ENCODE data around the gene LARP4B.

GRCh38 chr10:944034-944831 lies 12.7 kb upstream of the LARP4B start:
- TF ChIP-seq CTCF (optimal IDR thresholded peaks at IDR 0.05 in 1 of 3, IDR thresholded peaks at IDR 0.05 in 1 of 3, conservative IDR thresholded peaks at IDR 0.05 in 1 of 3; ENCODE audit: extremely low read depth in 1 of 3, insufficient read depth in 2 of 3, low read length in 3 of 3) = no peak
- no peak for TF ChIP-seq EZH2 (IDR thresholded peaks at IDR 0.05; ENCODE audit: low read length)
